Motor neuron (in vitro differentiated cells): ENCODE data around the gene LMTK3. TPM values are rescaled to one million over a fixed set of nuclear protein-coding genes. Genes with fewer than 3 reads are reported as not detected.

Experiments used
- ATAC-seq, 8 experiments: fragments of 200-7000 bp; cut with Tn5 transposase; replicated peaks in 6 of 8; 2 replicates each; pipeline ENCODE4 v1.8.0; 2021; ENCODE audit warnings: mild to moderate bottlenecking in 8 of 8, moderate library complexity in 8 of 8
- H3K27ac ChIP-seq, 2 donors: fragments of 250-450 bp; sonication (Bioruptor Pico); 2 replicates each; pipeline ENCODE4 v1.9.0; 2021; ENCODE audit warnings: antibody characterized with exemption in 2 of 2, mild to moderate bottlenecking in 2 of 2, moderate library complexity in 1 of 2
- H3K4me1 ChIP-seq, 2 donors: fragments of 250-450 bp; sonication (Bioruptor Pico); replicated peaks in 1 of 2; 2 replicates each; pipeline ENCODE4 v1.6.1; 2021; ENCODE audit warnings: antibody characterized with exemption in 2 of 2, mild to moderate bottlenecking in 2 of 2, moderate library complexity in 1 of 2
- H3K4me3 ChIP-seq, 5 donors: fragments of 250-450 bp; sonication (Bioruptor Pico); 2 replicates each; pipeline ENCODE4 v1.9.0; 2021; ENCODE audit warnings: antibody characterized with exemption in 5 of 5, mild to moderate bottlenecking in 5 of 5, moderate library complexity in 4 of 5
- WGBS, 10 experiments: fragments of 450-650 bp; shearing (Covaris generic); methylation state at CpG; one replicate each; pipeline ENCODE4 v1.0.0; 2022; 5-methylcytosine and 5-hydroxymethylcytosine counted together
- in situ Hi-C, 9 experiments: fragments of 400-800 bp; cut with MboI; loops; one replicate each; pipeline ENCODE4 v1.15.0; 2021; ENCODE audit warnings: low sequenced_read_pairs in 9 of 9, low pct_unique_long_range_greater_than_20kb in 2 of 9; ENCODE audit not compliant: unreplicated experiment in 9 of 9
- total RNA-seq, 8 experiments: library from RNA; unstranded; fragments of 300-600 nt; gene quantifications; 2 replicates each; pipeline versions ENCODE4 v1.2.3 to v1.2.4, GENCODE V29; 2022

The LMTK3 gene, protein sequence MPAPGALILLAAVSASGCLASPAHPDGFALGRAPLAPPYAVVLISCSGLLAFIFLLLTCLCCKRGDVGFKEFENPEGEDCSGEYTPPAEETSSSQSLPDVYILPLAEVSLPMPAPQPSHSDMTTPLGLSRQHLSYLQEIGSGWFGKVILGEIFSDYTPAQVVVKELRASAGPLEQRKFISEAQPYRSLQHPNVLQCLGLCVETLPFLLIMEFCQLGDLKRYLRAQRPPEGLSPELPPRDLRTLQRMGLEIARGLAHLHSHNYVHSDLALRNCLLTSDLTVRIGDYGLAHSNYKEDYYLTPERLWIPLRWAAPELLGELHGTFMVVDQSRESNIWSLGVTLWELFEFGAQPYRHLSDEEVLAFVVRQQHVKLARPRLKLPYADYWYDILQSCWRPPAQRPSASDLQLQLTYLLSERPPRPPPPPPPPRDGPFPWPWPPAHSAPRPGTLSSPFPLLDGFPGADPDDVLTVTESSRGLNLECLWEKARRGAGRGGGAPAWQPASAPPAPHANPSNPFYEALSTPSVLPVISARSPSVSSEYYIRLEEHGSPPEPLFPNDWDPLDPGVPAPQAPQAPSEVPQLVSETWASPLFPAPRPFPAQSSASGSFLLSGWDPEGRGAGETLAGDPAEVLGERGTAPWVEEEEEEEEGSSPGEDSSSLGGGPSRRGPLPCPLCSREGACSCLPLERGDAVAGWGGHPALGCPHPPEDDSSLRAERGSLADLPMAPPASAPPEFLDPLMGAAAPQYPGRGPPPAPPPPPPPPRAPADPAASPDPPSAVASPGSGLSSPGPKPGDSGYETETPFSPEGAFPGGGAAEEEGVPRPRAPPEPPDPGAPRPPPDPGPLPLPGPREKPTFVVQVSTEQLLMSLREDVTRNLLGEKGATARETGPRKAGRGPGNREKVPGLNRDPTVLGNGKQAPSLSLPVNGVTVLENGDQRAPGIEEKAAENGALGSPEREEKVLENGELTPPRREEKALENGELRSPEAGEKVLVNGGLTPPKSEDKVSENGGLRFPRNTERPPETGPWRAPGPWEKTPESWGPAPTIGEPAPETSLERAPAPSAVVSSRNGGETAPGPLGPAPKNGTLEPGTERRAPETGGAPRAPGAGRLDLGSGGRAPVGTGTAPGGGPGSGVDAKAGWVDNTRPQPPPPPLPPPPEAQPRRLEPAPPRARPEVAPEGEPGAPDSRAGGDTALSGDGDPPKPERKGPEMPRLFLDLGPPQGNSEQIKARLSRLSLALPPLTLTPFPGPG (N-terminal part only)
- 10 to 100 TPM in 3 of 8 experiments, 1 to 10 TPM in 2, under 1 TPM in 3; 0.25 to 17.5 (median 6.1) TPM for total RNA-seq

- WGBS, 10 experiments: 8 to 64% (median 24%) methylated on average over 2 to 8 of the region's 32 CpGs; no CpG with 5 or more reads in 6 of the 10 experiments
- Histone ChIP-seq H3K4me3 (peak within 1 kb of the TSS; percentile 45 to 70 (median 59)), H3K4me1 (peaks cover 10 to 14% of the 10 kb centered on the region in 2 donors), H3K27ac (peak within 1 kb of the TSS; percentile 87 to 98)
- peak in 6 of 8 experiments; percentile 24 to 81 (median 78) for ATAC-seq
- in situ Hi-C loops: no loop called here
These were observed at the start of gene LMTK3 for GRCh38 chr19:48511800-48512503. Gene LMTK3, minus strand, starts transcription at chr19:48511835. Its CDS starts 259 bp downstream, at chr19:48511576.

DNA sequence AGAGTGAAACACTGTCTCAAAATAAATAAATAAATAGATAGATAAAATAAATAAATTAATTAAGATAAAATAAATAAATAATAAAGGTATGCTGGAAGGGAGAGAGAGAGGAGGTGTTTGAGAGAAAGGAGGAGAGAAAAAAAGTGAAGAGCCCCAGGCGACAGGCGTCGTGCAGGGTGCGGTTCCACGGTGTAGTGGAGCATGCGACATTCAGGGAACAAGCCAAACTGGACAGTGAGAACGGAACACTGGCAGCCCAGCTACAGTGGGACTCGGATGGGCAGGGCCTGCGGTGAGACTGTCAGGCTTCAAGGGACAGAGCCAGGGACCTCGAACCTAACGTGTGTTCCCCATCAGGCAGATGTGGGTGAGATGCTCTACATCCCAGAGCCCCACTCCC, 49.8 kb upstream of the LMTK3 start:
- Histone ChIP-seq H3K4me1 (peaks cover 6 to 7% of the 10 kb centered on the region in 2 donors), H3K27ac (no peak overlapping the region), H3K4me3 (no peak overlapping the region)
- in situ Hi-C loops: no loop called here
- whole genome bisulfite sequencing, 10 experiments: 69 to 100% (median 88%) methylated on average over 3 to 9 of the region's 11 CpGs; no CpG with 5 or more reads in 2 of the 10 experiments
- ATAC-seq: no peak

DNA sequence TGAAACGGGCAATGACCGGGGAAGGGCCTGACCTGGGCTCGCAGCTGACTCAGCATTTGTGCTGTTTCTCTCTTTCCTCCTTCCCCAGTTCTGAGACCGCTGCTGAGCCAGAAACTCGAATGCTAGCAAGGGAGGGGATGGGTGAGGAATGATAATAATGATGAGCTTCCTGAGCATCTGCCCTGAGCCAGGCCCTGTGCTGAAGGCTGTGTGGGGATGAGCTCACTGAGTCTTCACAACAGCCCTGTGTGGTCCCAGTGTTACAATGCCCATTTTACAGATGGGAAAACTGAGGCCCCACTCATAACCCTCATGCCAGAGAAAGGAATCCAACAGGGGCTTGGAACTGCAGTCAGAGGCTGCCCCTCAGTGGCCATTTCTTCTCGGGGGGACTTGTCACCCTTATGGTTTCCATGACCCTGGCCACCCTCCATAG, 48.5 kb upstream of the LMTK3 start:
- no peak overlapping the region for H3K4me3 ChIP-seq
- WGBS, 10 experiments: 33 to 100% (median 84%) methylated on average over 1 to 5 of the region's 6 CpGs; no CpG with 5 or more reads in 1 of the 10 experiments
- no peak for ATAC-seq
- H3K27ac ChIP-seq: no peak overlapping the region
- H3K4me1 ChIP-seq: peaks cover 6 to 12% of the 10 kb centered on the region in 2 donors
- in situ Hi-C loops: no loop called here

- no peak overlapping the region for H3K27ac ChIP-seq
- in situ Hi-C loops: no loop called here
- peaks cover 6 to 13% of the 10 kb centered on the region in 2 donors for H3K4me1 ChIP-seq
- H3K4me3 ChIP-seq: no peak overlapping the region
- ATAC-seq: peak in 7 of 8 experiments; percentile 32 to 94 (median 71)
- 0 to 69% (median 30%) methylated on average over 2 to 17 of the region's 27 CpGs; no CpG with 5 or more reads in 2 of the 10 experiments for WGBS, 10 experiments
These were observed 46.5 kb upstream of the LMTK3 start for GRCh38 chr19:48558018-48558684.

DNA sequence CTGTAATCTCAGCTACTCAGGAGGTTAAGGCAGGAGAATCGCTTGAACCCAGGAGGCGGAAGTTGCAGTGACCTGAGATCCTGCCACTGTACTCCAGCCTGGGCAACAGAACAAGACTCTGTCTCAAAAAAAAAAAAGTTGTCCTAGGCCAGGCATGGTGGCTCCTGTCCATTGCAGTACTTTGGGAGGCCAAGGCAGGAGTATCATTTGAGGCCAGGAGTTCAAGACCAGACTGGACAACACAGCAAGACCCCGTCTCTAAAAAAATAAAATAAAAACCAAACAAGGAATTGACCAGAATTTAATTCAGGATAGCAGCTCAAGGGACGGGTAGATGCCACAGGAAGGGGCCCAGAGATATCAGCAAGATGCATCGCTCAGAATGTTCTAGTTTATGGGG, 45.2 kb upstream of the LMTK3 start:
- in situ Hi-C loops: no loop called here
- Histone ChIP-seq H3K4me3 (no peak overlapping the region), H3K27ac (no peak overlapping the region), H3K4me1 (peaks cover 4 to 12% of the 10 kb centered on the region in 2 donors)
- no peak for ATAC-seq
- 90 to 100% (median 95%) methylated on average over 1 to 5 of the region's 5 CpGs; no CpG with 5 or more reads in 1 of the 10 experiments for WGBS, 10 experiments

GRCh38 chr19:48556163-48556562, 44.5 kb upstream of the LMTK3 start:
- peak in 6 of 8 experiments; percentile 3 to 78 (median 72) for ATAC-seq
- H3K27ac ChIP-seq: peak overlapping the region in 1 of 2 donors; percentile 13
- WGBS, 10 experiments: 19 to 81% (median 48%) methylated on average over 3 to 8 of the region's 11 CpGs; no CpG with 5 or more reads in 2 of the 10 experiments

GRCh38 chr19:48554385-48555091, 42.9 kb upstream of the LMTK3 start:
- ATAC-seq: peak in 5 of 8 experiments; percentile 43 to 56 (median 55)
- Histone ChIP-seq H3K4me3 (no peak overlapping the region), H3K27ac (no peak overlapping the region), H3K4me1 (peaks cover 4 to 12% of the 10 kb centered on the region in 2 donors)
- in situ Hi-C loops: no loop called here
- 92 to 100% (median 100%) methylated on average over 1 to 4 of the region's 16 CpGs; no CpG with 5 or more reads in 6 of the 10 experiments for WGBS, 10 experiments

More at GRCh38 chr19:48556163-48556562, 44.5 kb upstream of the LMTK3 start:
- in situ Hi-C loops: no loop called here
- peaks cover 4 to 12% of the 10 kb centered on the region in 2 donors for H3K4me1 ChIP-seq
- no peak overlapping the region for H3K4me3 ChIP-seq

GRCh38 chr19:48553676-48554384, 42.2 kb upstream of the LMTK3 start:
- in situ Hi-C loops: no loop called here
- peak overlapping the region in 1 of 2 donors; percentile 2 for H3K27ac ChIP-seq
- H3K4me1 ChIP-seq: peaks cover 4 to 12% of the 10 kb centered on the region in 2 donors
- no peak overlapping the region for H3K4me3 ChIP-seq
- 0 to 80% (median 30%) methylated on average over 1 to 7 of the region's 18 CpGs; no CpG with 5 or more reads in 5 of the 10 experiments for WGBS, 10 experiments
- ATAC-seq: peak in 6 of 8 experiments; percentile 23 to 56 (median 46)

DNA sequence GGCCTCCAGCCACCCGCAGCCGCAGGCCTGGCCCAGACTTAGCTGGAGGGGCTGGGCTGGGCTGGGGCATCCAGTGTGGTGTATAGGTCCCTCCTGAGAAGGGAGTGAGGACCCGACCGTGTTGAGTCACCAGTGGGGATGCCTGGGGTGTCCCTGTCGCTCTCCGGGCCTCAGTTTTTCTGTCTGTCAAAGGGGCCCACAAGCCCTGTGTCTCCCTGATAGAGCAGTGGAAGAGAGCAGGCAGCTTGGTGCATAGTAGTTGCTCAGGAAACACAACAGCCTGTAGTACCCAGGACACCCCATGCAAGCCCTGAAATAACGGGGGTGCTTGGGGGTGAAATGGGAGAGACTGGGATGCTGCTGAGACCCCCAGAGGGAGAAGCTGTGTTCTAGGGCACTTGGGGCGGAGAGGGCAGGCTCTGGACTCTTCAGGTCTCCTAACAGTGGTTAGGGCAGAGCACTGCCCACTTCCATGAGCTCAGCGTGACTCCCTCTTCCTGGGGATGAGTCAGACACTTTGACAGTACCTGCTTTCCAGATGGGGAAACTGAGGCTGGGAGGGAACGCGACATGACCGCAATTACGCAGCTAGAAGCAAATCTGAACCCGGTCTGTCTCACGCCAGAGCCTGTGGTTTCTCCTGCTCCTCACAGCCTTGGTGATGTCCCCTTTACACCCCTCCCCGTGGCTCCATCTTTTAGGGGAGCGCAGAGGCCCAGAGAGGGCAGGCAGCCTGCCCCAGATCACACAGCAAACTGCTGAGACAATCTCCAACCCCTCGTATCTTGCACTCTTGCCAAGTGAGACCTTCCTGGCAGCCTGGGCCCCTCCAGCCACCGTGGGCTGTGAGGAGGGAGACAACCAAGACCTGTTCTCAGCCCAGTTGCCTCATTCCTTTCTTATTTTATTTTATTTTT, 41.0 kb upstream of the LMTK3 start:
- in situ Hi-C loops: no loop called here
- Histone ChIP-seq H3K4me1 (peaks cover 4 to 12% of the 10 kb centered on the region in 2 donors), H3K27ac (no peak overlapping the region), H3K4me3 (no peak overlapping the region)
- WGBS, 10 experiments: 80 to 100% (median 94%) methylated on average over 1 to 4 of the region's 19 CpGs; no CpG with 5 or more reads in 3 of the 10 experiments
- ATAC-seq: no peak
